Liver (tissue), 3 donors: ENCODE results near the gene CDA.
"Not testable (repeated sequence)": the region's sequence is repeated elsewhere in the genome, so short reads cannot be mapped to it uniquely, and the experiment has no call there.

ENCODE experiments used
- ATF3 ChIP-seq: IDR thresholded peaks from 2 replicates; pipeline ENCODE4 v1.6.1; 2016; ENCODE audit warnings: antibody characterized with exemption
- EGR1 ChIP-seq, 2 donors: IDR thresholded peaks; 2 replicates each; pipeline ENCODE4 v1.6.1; 2016 to 2018; ENCODE audit warnings: antibody characterized with exemption in 2 of 2, low read depth in 2 of 2
- FOXA2 ChIP-seq: IDR thresholded peaks from 2 replicates; pipeline ENCODE4 v1.6.1; 2016; ENCODE audit warnings: antibody characterized with exemption
- HNF4A ChIP-seq, 2 donors: conservative IDR thresholded peaks; 2 replicates each; pipeline ENCODE4 v1.6.1; 2016; ENCODE audit warnings: antibody characterized with exemption in 2 of 2, mild to moderate bottlenecking in 2 of 2
- JUND ChIP-seq, 2 donors: IDR thresholded peaks; 2 replicates each; pipeline ENCODE4 v1.6.1; 2016; ENCODE audit warnings: antibody characterized with exemption in 2 of 2
- NR2F2 ChIP-seq: IDR thresholded peaks from 2 replicates; pipeline ENCODE4 v1.6.1; 2016; ENCODE audit warnings: antibody characterized with exemption
- RAD21 ChIP-seq, 2 donors: IDR thresholded peaks; 2 replicates each; pipeline ENCODE4 v1.6.1; 2016; ENCODE audit warnings: antibody characterized with exemption in 2 of 2, mild to moderate bottlenecking in 2 of 2
- RXRA ChIP-seq, 2 donors: IDR thresholded peaks; 2 replicates each; pipeline ENCODE4 v1.6.1; 2017 to 2018; ENCODE audit warnings: antibody characterized with exemption in 2 of 2, mild to moderate bottlenecking in 1 of 2
- TAF1 ChIP-seq: conservative IDR thresholded peaks from 2 replicates; pipeline ENCODE4 v1.6.1; 2016; ENCODE audit warnings: antibody characterized with exemption, mild to moderate bottlenecking
- TF ChIP-seq, protein P1 (sequence below): fragments of 150-350 bp; IDR thresholded peaks from 2 replicates; pipeline ENCODE4 v1.5.1; 2017; ENCODE audit warnings: improper control_type of control experiment, low read depth, low read length; ENCODE audit not compliant: missing input control
- TF ChIP-seq, protein P2 (sequence below): IDR thresholded peaks from 2 replicates; pipeline ENCODE4 v1.6.1; 2016; ENCODE audit warnings: antibody characterized with exemption
- TF ChIP-seq, protein P3 (sequence below): IDR thresholded peaks from 2 replicates; pipeline ENCODE4 v1.6.1; 2016; ENCODE audit warnings: antibody characterized with exemption
- TF ChIP-seq, protein P4 (sequence below): IDR thresholded peaks from 2 replicates; pipeline ENCODE4 v1.6.1; 2016; ENCODE audit warnings: antibody characterized with exemption, mild to moderate bottlenecking
- donor health status: healthy.
- donor health status: healthy.

DNA sequence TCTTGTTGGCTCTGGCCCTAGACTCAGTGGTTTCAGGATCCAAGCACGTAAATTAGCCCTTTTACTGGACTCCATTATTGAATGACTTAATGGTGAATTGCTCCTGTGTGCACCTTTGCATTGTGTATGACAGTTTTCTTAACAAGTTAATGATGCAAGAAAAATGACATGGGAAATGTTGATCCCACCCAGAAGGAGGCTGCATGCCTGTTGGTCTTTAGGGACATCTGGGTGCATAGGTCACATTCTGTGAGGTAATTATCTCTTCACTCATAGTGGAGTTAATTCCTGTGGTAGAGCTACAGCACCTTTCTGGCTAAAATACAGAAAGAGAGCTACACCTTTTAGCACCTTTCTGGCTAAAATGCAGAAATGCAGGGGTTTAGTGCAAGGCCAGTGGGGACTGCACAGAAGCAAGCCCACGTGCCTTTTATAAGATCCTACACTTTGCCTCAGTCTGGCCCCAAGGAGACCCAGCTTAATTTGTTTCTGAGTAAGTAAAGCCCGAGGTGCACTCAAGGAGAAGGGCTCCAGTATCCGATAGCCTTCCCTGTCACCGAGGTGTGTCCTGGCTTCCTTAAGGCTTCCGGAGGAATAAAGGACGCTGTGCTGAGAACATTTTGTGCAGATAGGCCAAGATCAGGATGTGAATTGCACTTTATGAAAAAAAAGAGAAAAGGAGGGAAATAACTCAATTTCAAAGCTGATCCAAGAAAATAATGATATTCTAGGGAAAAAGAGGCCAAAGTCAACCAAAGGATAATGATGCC is 18.1 kb downstream of the CDA start:
- TF ChIP-seq, protein P1, sequence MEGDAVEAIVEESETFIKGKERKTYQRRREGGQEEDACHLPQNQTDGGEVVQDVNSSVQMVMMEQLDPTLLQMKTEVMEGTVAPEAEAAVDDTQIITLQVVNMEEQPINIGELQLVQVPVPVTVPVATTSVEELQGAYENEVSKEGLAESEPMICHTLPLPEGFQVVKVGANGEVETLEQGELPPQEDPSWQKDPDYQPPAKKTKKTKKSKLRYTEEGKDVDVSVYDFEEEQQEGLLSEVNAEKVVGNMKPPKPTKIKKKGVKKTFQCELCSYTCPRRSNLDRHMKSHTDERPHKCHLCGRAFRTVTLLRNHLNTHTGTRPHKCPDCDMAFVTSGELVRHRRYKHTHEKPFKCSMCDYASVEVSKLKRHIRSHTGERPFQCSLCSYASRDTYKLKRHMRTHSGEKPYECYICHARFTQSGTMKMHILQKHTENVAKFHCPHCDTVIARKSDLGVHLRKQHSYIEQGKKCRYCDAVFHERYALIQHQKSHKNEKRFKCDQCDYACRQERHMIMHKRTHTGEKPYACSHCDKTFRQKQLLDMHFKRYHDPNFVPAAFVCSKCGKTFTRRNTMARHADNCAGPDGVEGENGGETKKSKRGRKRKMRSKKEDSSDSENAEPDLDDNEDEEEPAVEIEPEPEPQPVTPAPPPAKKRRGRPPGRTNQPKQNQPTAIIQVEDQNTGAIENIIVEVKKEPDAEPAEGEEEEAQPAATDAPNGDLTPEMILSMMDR = not testable (repeated sequence)
- TF ChIP-seq, protein P2, sequence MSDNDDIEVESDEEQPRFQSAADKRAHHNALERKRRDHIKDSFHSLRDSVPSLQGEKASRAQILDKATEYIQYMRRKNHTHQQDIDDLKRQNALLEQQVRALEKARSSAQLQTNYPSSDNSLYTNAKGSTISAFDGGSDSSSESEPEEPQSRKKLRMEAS = not testable (repeated sequence)
- TF ChIP-seq HNF4A (conservative IDR thresholded peaks at IDR 0.05); NR2F2; ATF3; EGR1 (IDR thresholded peaks at IDR 0.05; ENCODE audit: low read depth in 2 of 2); RXRA (IDR thresholded peaks at IDR 0.05); JUND (IDR thresholded peaks at IDR 0.05); FOXA2; TAF1; RAD21 (IDR thresholded peaks at IDR 0.05): not testable (repeated sequence)
- TF ChIP-seq, protein P3, sequence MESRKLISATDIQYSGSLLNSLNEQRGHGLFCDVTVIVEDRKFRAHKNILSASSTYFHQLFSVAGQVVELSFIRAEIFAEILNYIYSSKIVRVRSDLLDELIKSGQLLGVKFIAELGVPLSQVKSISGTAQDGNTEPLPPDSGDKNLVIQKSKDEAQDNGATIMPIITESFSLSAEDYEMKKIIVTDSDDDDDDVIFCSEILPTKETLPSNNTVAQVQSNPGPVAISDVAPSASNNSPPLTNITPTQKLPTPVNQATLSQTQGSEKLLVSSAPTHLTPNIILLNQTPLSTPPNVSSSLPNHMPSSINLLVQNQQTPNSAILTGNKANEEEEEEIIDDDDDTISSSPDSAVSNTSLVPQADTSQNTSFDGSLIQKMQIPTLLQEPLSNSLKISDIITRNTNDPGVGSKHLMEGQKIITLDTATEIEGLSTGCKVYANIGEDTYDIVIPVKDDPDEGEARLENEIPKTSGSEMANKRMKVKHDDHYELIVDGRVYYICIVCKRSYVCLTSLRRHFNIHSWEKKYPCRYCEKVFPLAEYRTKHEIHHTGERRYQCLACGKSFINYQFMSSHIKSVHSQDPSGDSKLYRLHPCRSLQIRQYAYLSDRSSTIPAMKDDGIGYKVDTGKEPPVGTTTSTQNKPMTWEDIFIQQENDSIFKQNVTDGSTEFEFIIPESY = not testable (repeated sequence)
- TF ChIP-seq, protein P4, sequence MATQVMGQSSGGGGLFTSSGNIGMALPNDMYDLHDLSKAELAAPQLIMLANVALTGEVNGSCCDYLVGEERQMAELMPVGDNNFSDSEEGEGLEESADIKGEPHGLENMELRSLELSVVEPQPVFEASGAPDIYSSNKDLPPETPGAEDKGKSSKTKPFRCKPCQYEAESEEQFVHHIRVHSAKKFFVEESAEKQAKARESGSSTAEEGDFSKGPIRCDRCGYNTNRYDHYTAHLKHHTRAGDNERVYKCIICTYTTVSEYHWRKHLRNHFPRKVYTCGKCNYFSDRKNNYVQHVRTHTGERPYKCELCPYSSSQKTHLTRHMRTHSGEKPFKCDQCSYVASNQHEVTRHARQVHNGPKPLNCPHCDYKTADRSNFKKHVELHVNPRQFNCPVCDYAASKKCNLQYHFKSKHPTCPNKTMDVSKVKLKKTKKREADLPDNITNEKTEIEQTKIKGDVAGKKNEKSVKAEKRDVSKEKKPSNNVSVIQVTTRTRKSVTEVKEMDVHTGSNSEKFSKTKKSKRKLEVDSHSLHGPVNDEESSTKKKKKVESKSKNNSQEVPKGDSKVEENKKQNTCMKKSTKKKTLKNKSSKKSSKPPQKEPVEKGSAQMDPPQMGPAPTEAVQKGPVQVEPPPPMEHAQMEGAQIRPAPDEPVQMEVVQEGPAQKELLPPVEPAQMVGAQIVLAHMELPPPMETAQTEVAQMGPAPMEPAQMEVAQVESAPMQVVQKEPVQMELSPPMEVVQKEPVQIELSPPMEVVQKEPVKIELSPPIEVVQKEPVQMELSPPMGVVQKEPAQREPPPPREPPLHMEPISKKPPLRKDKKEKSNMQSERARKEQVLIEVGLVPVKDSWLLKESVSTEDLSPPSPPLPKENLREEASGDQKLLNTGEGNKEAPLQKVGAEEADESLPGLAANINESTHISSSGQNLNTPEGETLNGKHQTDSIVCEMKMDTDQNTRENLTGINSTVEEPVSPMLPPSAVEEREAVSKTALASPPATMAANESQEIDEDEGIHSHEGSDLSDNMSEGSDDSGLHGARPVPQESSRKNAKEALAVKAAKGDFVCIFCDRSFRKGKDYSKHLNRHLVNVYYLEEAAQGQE = not testable (repeated sequence)
